Naive thymus-derived CD4-positive, alpha-beta T cell (primary cell): ENCODE results near the gene WDTC1. TPM values are rescaled to one million over a fixed set of nuclear protein-coding genes. Genes with fewer than 3 reads are reported as not detected.

ENCODE experiments used
- ATAC-seq: fragments of 150-1000 bp; cut with Tn5 transposase; 2 replicates; pipeline ENCODE4 v1.10.0; 2021; ENCODE audit warnings: mild to moderate bottlenecking, moderate library complexity
- CTCF ChIA-PET: fragments of 350-600 bp; sonication (Branson Sonifier 250); formaldehyde crosslinking; loops from one replicate; lab custom pipeline; 2021; ENCODE audit warnings: antibody characterized with exemption; lab: Charles Lee
- POLR2A ChIA-PET: fragments of 350-600 bp; sonication (Branson Sonifier 250); formaldehyde crosslinking; loops from one replicate; lab custom pipeline; 2021; ENCODE audit warnings: antibody characterized with exemption, inconsistent platforms; lab: Charles Lee
- DNase-seq, 9 donors: peaks; one replicate each; pipeline versions ENCODE4 v3.0.0 to v3.0.0-alpha.2; 2020 to 2022; ENCODE audit warnings: mixed read lengths in 1 of 9
- H3K27ac ChIP-seq: one replicate; pipeline ENCODE4 v1.7.0; 2013; ENCODE audit warnings: mild to moderate bottlenecking, low read depth, low read length, moderate library complexity
- H3K27me3 ChIP-seq, 2 donors: one replicate each; pipeline ENCODE4 v1.7.0; 2013; ENCODE audit warnings: low read length in 2 of 2, mild to moderate bottlenecking in 2 of 2, moderate library complexity in 2 of 2; ENCODE audit not compliant: control insufficient read depth in 2 of 2, insufficient read depth in 2 of 2
- H3K36me3 ChIP-seq, 3 experiments: 1 replicate in 2 of 3; 2 replicates in 1 of 3; pipeline ENCODE4 v1.7.0; 2013; ENCODE audit warnings: low read length in 3 of 3, mild to moderate bottlenecking in 3 of 3, moderate library complexity in 1 of 3; ENCODE audit not compliant: insufficient read depth in 3 of 3, control insufficient read depth in 2 of 3
- H3K4me1 ChIP-seq, 2 donors: one replicate each; pipeline ENCODE4 v1.7.0; 2013; ENCODE audit warnings: low read length in 2 of 2, mild to moderate bottlenecking in 2 of 2, moderate library complexity in 1 of 2; ENCODE audit not compliant: control insufficient read depth in 2 of 2, insufficient read depth in 2 of 2
- H3K4me3 ChIP-seq: 2 replicates; pipeline ENCODE4 v1.7.0; 2013; ENCODE audit warnings: mild to moderate bottlenecking, low read length
- H3K9me3 ChIP-seq, 3 experiments: 1 replicate in 2 of 3; 2 replicates in 1 of 3; pipeline ENCODE4 v1.7.0; 2013; ENCODE audit warnings: low read length in 3 of 3; ENCODE audit not compliant: control insufficient read depth in 2 of 3
- H3K27ac Mint-ChIP-seq, 9 donors: one replicate each; pipeline ENCODE4 v1.8.0; 2020 to 2022; ENCODE audit warnings: mixed read lengths in 9 of 9, mild to moderate bottlenecking in 8 of 9, moderate library complexity in 5 of 9, inconsistent platforms in 2 of 9
- H3K27me3 Mint-ChIP-seq, 5 donors: one replicate each; pipeline ENCODE4 v1.8.0; 2021 to 2022; ENCODE audit warnings: mixed read lengths in 5 of 5, mild to moderate bottlenecking in 1 of 5
- H3K36me3 Mint-ChIP-seq, 5 donors: one replicate each; pipeline ENCODE4 v1.8.0; 2020 to 2022; ENCODE audit warnings: mixed read lengths in 5 of 5, mild to moderate bottlenecking in 3 of 5, inconsistent platforms in 1 of 5
- H3K4me1 Mint-ChIP-seq, 7 donors: one replicate each; pipeline ENCODE4 v1.8.0; 2020 to 2022; ENCODE audit warnings: mixed read lengths in 7 of 7, mild to moderate bottlenecking in 3 of 7, inconsistent platforms in 1 of 7
- H3K4me3 Mint-ChIP-seq, 10 donors: one replicate each; pipeline ENCODE4 v1.8.0; 2020 to 2022; ENCODE audit warnings: mild to moderate bottlenecking in 10 of 10, mixed read lengths in 10 of 10, moderate library complexity in 6 of 10, inconsistent platforms in 2 of 10
- H3K9me3 Mint-ChIP-seq, 11 donors: one replicate each; pipeline ENCODE4 v1.8.0; 2020 to 2022; ENCODE audit warnings: mixed read lengths in 11 of 11, mild to moderate bottlenecking in 4 of 11, inconsistent platforms in 1 of 11, moderate library complexity in 1 of 11
- intact Hi-C, 2 donors: fragments of 100-400 bp; cut with micrococcal nuclease; formaldehyde crosslinking; loops; one replicate each; pipeline ENCODE4 v1.15.1; 2023
- polyA plus RNA-seq, 2 donors: library from polyadenylated mRNA; unstranded; fragments of 300-500 nt; fragmentation: Illumina TruSeq; gene quantifications; one replicate each; pipeline ENCODE4 v1.2.3, GENCODE V29; 2021
- total RNA-seq, 6 experiments: library from RNA in 5 of 6; stranded (reverse) in 5 of 6; gene quantifications; 1 replicate in 5 of 6; 2 replicates in 1 of 6; pipeline ENCODE4 v1.2.3 and lab custom pipeline; 2021 to 2026

Gene WDTC1
- total and polyA plus RNA-seq, 7 experiments from 2014 or later: 5.8 to 59.0 (median 35.3) TPM

DNA sequence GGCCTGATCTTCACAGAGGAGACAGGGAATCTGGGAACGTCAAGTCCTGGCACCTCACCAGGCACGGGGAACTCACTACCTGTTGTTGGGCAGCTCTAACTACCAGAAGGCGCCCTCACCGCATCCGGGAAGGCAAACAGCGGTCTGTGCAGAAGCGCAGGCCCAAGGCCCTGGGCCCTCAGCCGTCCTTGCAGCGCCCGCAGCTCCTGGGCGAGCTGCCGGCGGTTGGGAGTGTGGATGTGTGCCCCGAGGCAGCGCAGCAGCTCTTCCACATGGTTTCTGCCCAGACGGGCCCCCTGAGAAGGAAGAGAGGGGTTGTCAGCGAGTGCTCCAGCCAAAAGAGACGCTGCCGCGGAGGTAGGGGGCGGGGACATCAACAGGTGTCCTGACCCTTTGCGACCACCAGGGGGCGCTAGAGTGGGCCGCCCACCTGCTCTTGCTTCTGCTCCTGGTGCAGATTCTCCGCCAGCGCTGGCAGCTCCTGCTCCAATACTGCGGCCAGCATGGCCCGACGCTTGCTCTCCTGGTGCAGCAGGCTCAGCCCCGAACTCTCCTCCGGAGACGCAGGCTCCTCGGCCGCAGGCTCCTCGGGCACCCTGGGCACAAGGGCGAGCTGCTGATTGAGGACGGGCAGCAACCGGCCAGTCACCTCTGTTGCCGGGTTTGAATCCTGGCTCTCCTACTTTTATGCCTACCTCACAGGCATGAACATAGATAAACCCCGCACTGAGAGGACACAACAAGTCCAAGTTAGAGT lies 123.0 kb downstream of the WDTC1 start:
- intact Hi-C loops: loop anchor here (1.0 kb wide), 7 partner anchors 8 to 56 kb away; partner anchors contain the start of genes SYTL1 (in 1 of the 2) and TMEM222 (in 1 of the 2)
- H3K36me3 Mint-ChIP-seq: peaks cover 0 to 8% (median 0%) of the 10 kb centered on the region in 5 donors
- peak; percentile 76 to 89 (median 85) for DNase-seq
- peak; percentile 94 for ATAC-seq
- H3K27me3 ChIP-seq: no peaks in the 10 kb centered on the region
- H3K4me1 Mint-ChIP-seq: peaks cover 23 to 56% (median 45%) of the 10 kb centered on the region in 7 donors
- H3K4me1 ChIP-seq: peaks cover 37 to 41% of the 10 kb centered on the region in 2 donors
- peak overlapping the region; percentile 76 for H3K4me3 ChIP-seq
- H3K36me3 ChIP-seq: peaks cover 0 to 3% (median 0%) of the 10 kb centered on the region in 3 experiments
- H3K27ac ChIP-seq: peak overlapping the region; percentile 70
- H3K9me3 ChIP-seq: no peaks in the 10 kb centered on the region
- no peaks in the 10 kb centered on the region for H3K27me3 Mint-ChIP-seq
- CTCF ChIA-PET: interaction anchor here (0.7 to 5.0 kb wide), 28 partner anchors 8 to 305 kb away, joined by 3 to 44 read pairs (median 6); partner anchors contain the start of genes GPR3, MAP3K6 and SYTL1
- H3K9me3 Mint-ChIP-seq: peaks cover 0 to 3% (median 0%) of the 10 kb centered on the region in 11 donors
- H3K4me3 Mint-ChIP-seq: peak overlapping the region; percentile 74 to 88 (median 80)
- POLR2A ChIA-PET: interaction anchor here (0.9 to 9.2 kb wide), 10 partner anchors 9 to 166 kb away, joined by 3 to 111 read pairs (median 6); partner anchors contain the start of genes MAP3K6 and SYTL1
- peak overlapping the region; percentile 62 to 90 (median 88) for H3K27ac Mint-ChIP-seq

Other genes with a start within 250 kb of the WDTC1 start
- 1 to 10 TPM in 1 of 5 experiments, under 1 TPM in 1, not detected in 3; 0.19 to 5.0 TPM for gene TRNP1, start 240.9 kb upstream of the WDTC1 start, total RNA-seq
- not detected for gene TRNP1, start 240.9 kb upstream of the WDTC1 start, polyA plus RNA-seq
- gene TENT5B, start 221.8 kb upstream of the WDTC1 start, total RNA-seq: under 1 TPM in 1 of 5 experiments, not detected in 4; 0.88 TPM
- gene TENT5B, start 221.8 kb upstream of the WDTC1 start, polyA plus RNA-seq: not detected
- gene SLC9A1, start 79.5 kb upstream of the WDTC1 start, total RNA-seq: 10 to 100 TPM; 13.2 to 25.7 (median 21.1) TPM
- gene SLC9A1, start 79.5 kb upstream of the WDTC1 start, polyA plus RNA-seq: 10 to 100 TPM in 1 of 2 donors, 1 to 10 TPM in 1; 7.1 to 18.2 TPM
- 10 to 100 TPM; 23.7 to 44.0 (median 41.9) TPM for gene TMEM222, start 87.5 kb downstream of the WDTC1 start, total RNA-seq
- gene TMEM222, start 87.5 kb downstream of the WDTC1 start, polyA plus RNA-seq: 10 to 100 TPM; 58.5 to 66.1 TPM
- 100 to 1,000 TPM; 107 to 172 (median 136) TPM for gene SYTL1, start 107.4 kb downstream of the WDTC1 start, total RNA-seq
- 100 to 1,000 TPM in 1 of 2 donors, 10 to 100 TPM in 1; 93.0 to 105 TPM for gene SYTL1, start 107.4 kb downstream of the WDTC1 start, polyA plus RNA-seq
- 10 to 100 TPM; 13.0 to 17.0 (median 15.2) TPM for gene MAP3K6, start 132.3 kb downstream of the WDTC1 start, total RNA-seq
- 1 to 10 TPM; 5.9 to 6.6 TPM for gene MAP3K6, start 132.3 kb downstream of the WDTC1 start, polyA plus RNA-seq
- not detected for gene FCN3, start 140.2 kb downstream of the WDTC1 start, total RNA-seq
- not detected for gene FCN3, start 140.2 kb downstream of the WDTC1 start, polyA plus RNA-seq
- gene CD164L2, start 148.7 kb downstream of the WDTC1 start, total RNA-seq: under 1 TPM in 1 of 5 experiments, not detected in 4; 0.24 TPM
- not detected for gene CD164L2, start 148.7 kb downstream of the WDTC1 start, polyA plus RNA-seq
- under 1 TPM in 3 of 5 experiments, not detected in 2; 0.24 to 0.93 (median 0.45) TPM for gene GPR3, start 158.0 kb downstream of the WDTC1 start, total RNA-seq
- gene GPR3, start 158.0 kb downstream of the WDTC1 start, polyA plus RNA-seq: under 1 TPM; 0.09 to 0.13 TPM